ENCODE results near the gene NCKAP5.

DNA sequence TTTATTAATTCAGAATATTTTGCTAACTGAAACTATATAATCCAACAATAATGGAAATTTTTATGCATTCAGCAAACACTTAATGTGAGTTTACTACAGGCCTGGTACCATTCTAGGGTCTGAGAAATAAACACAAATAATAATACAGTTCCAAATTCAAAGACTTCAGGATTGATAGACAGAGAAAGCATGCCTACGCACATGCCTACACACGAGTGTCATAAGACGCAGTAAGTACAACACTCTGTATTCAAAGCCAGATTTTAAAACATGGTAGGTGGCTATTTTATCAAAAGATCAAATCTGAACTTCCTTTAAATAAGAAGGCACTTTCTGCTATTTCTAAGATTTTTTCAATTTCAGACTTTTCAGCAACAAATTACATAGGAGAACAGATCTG is 346.9 kb downstream of the NCKAP5 start:
- TF ChIP-seq POLR2A (IDR thresholded peaks at IDR 0.05) (no peak), POLR2AphosphoS5 (IDR thresholded peaks at IDR 0.05; ENCODE audit: insufficient read depth in 1 of 2, low read depth in 1 of 2) (no peak)
- TF ChIP-seq, protein P1, sequence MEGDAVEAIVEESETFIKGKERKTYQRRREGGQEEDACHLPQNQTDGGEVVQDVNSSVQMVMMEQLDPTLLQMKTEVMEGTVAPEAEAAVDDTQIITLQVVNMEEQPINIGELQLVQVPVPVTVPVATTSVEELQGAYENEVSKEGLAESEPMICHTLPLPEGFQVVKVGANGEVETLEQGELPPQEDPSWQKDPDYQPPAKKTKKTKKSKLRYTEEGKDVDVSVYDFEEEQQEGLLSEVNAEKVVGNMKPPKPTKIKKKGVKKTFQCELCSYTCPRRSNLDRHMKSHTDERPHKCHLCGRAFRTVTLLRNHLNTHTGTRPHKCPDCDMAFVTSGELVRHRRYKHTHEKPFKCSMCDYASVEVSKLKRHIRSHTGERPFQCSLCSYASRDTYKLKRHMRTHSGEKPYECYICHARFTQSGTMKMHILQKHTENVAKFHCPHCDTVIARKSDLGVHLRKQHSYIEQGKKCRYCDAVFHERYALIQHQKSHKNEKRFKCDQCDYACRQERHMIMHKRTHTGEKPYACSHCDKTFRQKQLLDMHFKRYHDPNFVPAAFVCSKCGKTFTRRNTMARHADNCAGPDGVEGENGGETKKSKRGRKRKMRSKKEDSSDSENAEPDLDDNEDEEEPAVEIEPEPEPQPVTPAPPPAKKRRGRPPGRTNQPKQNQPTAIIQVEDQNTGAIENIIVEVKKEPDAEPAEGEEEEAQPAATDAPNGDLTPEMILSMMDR (IDR thresholded peaks at IDR 0.05), result no peak

Data from vagina (tissue), 2 donors.